Activated CD8-positive, alpha-beta memory T cell treated with anti-CD3 and anti-CD28 coated beads, Interleukin-2, amount 50 U/mL, for 24 hours (primary cell): ENCODE data around the gene ZNF618.
"Not testable (repeated sequence)": the region's sequence is repeated elsewhere in the genome, so short reads cannot be mapped to it uniquely, and the experiment has no call there.

ENCODE experiments used
- DNase-seq: peaks from one replicate; pipeline ENCODE4 v3.0.0-alpha.2; 2020; ENCODE audit errors: extremely low read depth

Gene ZNF618

GRCh38 chr9:114038724-114039313 lies 162.7 kb downstream of the ZNF618 start:
- DNase-seq: no peak

DNA sequence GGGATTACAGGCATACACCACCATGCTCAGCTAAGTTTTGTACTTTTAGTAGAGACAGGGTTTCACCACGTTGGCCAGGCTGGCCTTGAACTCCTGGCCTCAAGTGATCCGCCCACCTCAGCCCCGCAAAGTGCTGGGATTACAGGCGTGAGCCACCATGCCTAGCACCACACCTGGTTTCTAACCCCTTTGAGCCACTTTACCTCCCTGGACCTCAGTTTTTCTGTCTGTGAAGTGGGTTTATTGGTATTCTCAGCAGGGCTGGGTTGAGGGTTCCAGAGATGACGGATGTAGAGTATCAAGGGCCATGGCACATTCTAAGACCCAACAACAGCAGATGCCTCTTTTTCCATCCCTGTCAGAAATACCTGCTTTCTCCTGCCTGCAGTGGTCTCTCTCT lies 163.4 kb downstream of the ZNF618 start:
- no peak for DNase-seq

- not testable (repeated sequence) for DNase-seq
Measured at GRCh38 chr9:114043660-114044059, 167.6 kb downstream of the ZNF618 start.

GRCh38 chr9:114046237-114046755 lies 170.2 kb downstream of the ZNF618 start:
- DNase-seq: no peak

GRCh38 chr9:114046875-114047274 lies 170.8 kb downstream of the ZNF618 start:
- DNase-seq: no peak

DNA sequence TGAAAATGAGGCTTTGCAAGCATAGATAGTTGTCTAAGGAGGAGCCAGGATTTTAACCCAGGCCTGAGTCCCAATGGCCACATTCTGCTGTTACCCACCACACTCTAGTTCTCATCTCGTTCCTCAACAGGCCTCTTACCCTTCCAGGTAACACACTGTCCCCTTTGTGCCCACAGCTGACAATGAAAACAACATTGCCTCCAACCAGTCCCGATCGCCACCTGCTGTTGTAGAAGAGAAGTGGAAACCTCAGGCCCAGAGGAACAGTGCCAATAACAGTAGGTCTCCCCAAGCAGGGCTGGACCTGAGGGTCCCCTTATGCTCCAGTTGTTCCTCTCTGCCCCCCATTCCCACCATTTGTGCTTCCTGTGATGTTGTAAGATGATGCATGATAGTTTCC lies 171.6 kb downstream of the ZNF618 start:
- no peak for DNase-seq

DNA sequence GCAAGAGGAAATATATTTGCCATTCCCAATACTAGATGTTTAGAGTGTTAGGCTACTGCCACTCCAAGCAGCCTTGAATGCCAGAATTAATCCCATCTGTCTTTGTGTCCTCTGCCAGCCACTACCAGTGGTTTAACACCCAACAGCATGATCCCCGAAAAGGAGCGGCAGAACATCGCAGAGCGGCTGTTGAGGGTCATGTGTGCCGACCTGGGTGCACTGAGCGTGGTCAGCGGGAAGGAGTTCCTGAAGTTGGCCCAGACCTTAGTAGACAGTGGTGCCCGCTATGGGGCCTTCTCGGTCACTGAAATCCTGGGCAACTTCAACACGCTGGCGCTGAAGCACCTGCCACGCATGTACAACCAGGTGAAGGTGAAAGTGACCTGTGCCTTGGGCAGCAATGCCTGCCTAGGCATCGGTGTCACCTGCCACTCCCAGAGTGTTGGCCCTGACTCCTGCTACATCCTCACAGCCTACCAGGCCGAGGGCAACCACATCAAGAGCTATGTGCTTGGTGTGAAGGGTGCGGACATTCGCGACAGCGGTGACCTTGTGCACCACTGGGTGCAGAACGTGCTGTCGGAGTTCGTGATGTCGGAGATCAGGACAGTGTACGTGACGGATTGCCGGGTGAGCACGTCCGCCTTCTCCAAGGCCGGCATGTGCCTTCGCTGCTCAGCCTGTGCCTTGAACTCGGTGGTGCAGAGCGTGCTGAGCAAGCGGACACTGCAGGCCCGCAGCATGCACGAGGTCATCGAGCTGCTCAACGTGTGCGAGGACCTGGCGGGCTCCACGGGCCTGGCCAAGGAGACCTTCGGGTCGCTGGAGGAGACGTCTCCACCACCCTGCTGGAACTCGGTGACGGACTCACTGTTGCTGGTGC lies 172.7 kb downstream of the ZNF618 start:
- DNase-seq: no peak

- no peak for DNase-seq
Measured at GRCh38 chr9:114049441-114050225, 173.5 kb downstream of the ZNF618 start.

DNA sequence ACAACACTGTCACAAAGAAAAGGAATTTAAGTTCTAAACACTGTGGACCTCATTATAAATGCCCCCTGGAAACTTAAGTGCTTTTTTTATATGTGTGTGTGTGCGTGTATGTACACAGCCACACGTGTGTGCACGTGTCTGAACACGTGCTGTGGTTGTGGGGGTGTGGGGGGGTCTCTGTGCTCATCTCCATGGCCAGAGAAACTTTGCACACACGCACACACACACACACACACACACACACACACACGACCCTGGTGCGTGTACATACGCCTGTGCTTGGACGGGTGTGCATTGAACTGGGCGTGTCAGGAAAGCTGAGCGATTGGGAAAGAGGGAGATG lies 174.1 kb downstream of the ZNF618 start:
- no peak for DNase-seq

DNA sequence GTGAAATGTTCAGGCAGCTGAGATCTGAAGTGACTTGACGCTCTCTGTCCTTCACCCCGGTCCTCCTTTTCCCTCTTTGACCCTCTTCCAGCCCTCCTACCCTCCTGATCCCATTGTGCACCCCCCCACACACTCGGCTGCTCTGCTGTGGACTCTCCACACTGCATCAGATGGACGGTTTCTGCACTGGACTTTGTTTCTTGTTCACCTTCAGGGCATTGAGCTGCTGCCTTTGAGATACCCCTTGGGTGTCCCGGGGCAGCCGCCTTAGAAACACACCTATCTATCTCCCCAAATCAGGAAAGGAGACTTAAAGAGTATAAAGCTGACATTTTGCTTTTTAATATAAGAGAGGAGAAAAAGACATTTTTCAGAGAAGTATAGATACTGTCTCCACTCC lies 174.5 kb downstream of the ZNF618 start:
- no peak for DNase-seq

GRCh38 chr9:114051281-114051680 lies 175.2 kb downstream of the ZNF618 start:
- no peak for DNase-seq

DNA sequence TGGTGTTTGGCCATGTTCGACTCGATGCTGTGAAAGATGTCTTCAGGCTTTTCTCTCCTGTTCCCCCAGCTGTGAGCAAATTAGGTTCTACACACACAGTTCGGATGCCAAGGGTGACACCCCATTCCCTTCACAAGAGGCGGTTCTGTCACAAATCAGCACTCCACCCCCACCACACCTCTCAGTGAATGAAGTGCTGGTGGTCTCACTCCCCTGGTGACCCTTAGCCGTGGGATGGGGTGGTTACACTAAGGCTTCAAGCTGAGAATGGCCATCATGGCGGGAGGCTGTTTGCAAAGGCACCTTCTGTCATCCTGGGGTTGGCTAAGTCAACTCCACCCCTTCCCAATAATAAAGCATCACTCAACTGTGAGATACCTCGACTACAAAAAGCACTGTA lies 175.6 kb downstream of the ZNF618 start:
- DNase-seq: no peak

- no peak for DNase-seq
Measured at GRCh38 chr9:114053246-114054005, 177.3 kb downstream of the ZNF618 start.

DNA sequence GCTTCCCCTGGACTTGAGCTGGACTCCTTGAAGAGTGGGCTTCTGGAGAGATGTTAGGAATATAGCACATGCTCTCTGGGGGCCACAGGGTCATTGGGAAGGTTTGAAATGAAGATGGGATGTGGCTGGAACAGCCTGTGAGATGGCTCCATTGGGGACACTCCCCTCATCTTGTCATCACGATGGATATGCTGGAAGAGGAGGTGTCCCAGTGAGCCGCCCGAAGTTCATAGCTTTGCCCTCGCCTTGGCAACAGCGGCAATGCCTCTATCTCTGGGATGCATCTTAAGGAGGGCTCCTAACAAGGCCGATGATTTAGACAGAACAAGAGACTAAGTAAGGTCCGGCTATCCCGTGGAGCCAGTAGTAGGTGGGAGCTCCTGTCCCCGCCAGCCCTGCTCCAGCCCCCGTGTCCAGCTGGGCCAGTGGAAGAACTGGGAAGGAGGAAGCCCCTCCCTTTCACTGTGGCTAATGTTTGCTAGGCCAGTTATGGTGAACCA lies 178.1 kb downstream of the ZNF618 start:
- DNase-seq: no peak

- no peak for DNase-seq
Measured at GRCh38 chr9:114055061-114055460, 179.0 kb downstream of the ZNF618 start.

GRCh38 chr9:114055894-114056293 lies 179.8 kb downstream of the ZNF618 start:
- no peak for DNase-seq

- no peak for DNase-seq
Measured at GRCh38 chr9:114056527-114056926, 180.4 kb downstream of the ZNF618 start.

DNA sequence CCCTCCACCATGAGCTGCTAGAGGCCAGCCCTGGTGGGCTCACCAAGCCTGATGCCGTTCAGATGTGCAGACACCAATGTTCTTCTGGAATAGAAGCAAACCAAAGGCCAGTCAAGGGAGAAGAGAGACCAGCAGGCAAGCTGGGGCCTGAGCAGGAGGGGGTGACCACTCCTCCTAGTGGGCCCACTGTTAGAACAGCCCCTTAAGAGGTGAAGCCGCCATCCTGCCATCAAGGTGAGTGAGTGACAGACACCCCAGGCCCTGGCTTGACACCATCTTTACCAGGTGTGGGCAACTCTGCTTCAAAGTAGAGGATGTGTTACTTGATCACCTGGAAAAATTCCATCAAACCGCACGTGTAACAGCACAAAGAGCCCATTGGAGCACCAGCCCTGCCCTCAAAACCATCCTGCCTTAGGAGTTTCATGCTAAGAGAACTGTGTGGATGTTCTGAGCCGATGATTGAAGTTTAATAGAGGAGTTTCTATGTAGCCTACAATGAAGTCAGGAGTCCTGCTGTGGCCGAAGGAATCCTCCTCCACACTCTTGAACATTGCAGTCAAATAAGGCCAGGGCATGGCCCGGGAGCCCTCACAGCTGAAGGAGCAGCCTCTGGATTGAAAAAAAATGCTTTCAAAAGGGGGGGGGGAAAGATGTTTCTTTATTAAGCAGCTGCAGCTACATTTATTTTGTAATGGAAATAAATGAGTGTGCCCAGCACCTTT lies 181.2 kb downstream of the ZNF618 start:
- no peak for DNase-seq

DNA sequence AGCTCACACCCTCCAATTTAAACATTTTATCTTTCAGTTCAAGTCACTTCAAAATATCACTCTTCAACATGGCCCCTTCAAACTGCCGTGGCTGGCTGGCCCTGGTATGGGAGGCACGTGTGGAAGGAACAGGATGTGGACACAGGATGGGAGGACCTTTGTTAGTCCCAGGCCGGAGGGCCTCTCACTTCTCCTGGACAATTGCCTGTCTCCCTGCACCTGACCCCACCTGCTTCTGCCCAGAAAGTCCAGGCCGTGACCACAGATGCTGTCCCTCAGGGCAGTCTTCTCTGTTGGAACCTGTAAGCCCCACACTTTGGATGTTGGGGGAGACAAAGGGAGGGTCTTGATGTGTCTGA lies 182.6 kb downstream of the ZNF618 start:
- no peak for DNase-seq

DNA sequence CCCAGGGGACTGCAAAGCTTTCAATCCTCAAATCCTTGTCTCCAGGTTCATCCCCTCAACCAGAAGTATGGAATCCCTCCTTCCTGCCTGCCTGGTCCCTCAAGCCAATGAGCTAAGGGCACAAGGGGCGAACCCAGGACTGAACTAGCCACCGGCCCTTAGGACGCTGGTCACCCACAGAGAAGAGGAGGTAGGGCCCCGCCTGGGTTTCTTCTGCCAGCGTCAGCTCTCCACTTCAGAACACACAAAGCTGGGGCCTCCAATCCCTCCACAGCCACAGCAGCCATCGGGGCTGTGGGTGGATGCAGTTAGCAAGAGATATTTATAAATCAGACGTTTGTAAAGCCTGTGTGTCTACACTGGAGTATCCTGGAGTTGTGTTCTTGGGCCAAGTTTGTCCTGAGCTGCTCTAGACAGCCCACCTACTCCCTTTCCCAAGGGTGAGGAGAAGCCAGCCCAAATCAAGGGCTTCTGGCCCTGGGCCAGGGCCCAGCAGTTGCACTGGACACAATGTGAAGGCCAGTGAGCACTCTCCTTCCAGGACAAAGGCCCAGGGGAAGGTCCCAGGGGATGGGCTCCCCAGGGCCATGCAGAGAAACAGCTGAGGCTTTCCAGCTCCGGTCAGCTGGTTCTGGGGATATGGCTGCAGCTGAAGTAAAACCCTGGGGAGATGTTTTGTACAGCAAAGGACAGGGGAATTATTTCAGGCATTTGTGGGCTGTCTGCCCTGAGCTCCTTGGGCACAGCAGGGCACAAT lies 183.1 kb downstream of the ZNF618 start:
- DNase-seq: no peak
